Vagina (tissue), 2 donors: ENCODE results near the gene TMEM52. TPM values are rescaled to one million over a fixed set of nuclear protein-coding genes. Genes with fewer than 3 reads are reported as not detected.

ENCODE experiments used
- DNase-seq, 2 donors: peaks; one replicate each; pipeline ENCODE4 v3.0.0-alpha.2; 2017; ENCODE audit errors: extremely low spot score in 2 of 2
- H3K27ac ChIP-seq: fragments of 200-600 bp; sonication (generic); one replicate; pipeline ENCODE4 v1.5.1; 2019
- H3K27me3 ChIP-seq: fragments of 200-600 bp; sonication (generic); one replicate; pipeline ENCODE4 v1.5.1; 2019
- H3K36me3 ChIP-seq, 2 donors: fragments of 200-600 bp; sonication (generic); one replicate each; pipeline ENCODE4 v1.5.1; 2017 to 2019
- H3K4me1 ChIP-seq: fragments of 200-600 bp; sonication (generic); one replicate; pipeline ENCODE4 v1.5.1; 2019
- H3K4me3 ChIP-seq, 2 donors: fragments of 200-600 bp; sonication (generic); 1 replicate in 1 of 2; 2 replicates in 1 of 2; pipeline ENCODE4 v1.5.1; 2016 to 2019
- H3K9me3 ChIP-seq: fragments of 200-600 bp; sonication (generic); one replicate; pipeline ENCODE4 v1.5.1; 2019
- POLR2A ChIP-seq, 2 donors: fragments of 450-650 bp; IDR thresholded peaks; one replicate each; pipeline ENCODE4 v1.6.1; 2017; ENCODE audit warnings: antibody characterized with exemption in 2 of 2, mild to moderate bottlenecking in 2 of 2, moderate library complexity in 2 of 2
- POLR2AphosphoS5 ChIP-seq, 2 donors: sonication (generic); formaldehyde crosslinking; IDR thresholded peaks; one replicate each; pipeline ENCODE4 v1.9.0; 2017; ENCODE audit warnings: antibody characterized with exemption in 2 of 2, mild to moderate bottlenecking in 2 of 2, low read depth in 1 of 2; ENCODE audit not compliant: insufficient read depth in 1 of 2
- intact Hi-C: fragments of 100-400 bp; cut with DNase I; formaldehyde crosslinking; loops from one replicate; pipeline ENCODE4 v1.15.1; 2023
- total RNA-seq: library from RNA; depleted of rRNA; stranded (reverse); fragments of >200 nt; gene quantifications from one replicate; pipeline ENCODE4 v1.2.3, GENCODE V29; 2016
- TF ChIP-seq, protein P1 (sequence below), 3 experiments: fragments of 450-650 bp in 2 of 3; fragments of 200-600 bp in 1 of 3; sonication (generic) in 1 of 3; IDR thresholded peaks; one replicate each; pipeline ENCODE4 v1.5.1; 2017 to 2019; ENCODE audit warnings: antibody characterized with exemption in 3 of 3, mild to moderate bottlenecking in 2 of 3, moderate library complexity in 2 of 3

TMEM52 gene
- total RNA-seq, 1 donor from 2014 or later = 5.9 TPM

DNA sequence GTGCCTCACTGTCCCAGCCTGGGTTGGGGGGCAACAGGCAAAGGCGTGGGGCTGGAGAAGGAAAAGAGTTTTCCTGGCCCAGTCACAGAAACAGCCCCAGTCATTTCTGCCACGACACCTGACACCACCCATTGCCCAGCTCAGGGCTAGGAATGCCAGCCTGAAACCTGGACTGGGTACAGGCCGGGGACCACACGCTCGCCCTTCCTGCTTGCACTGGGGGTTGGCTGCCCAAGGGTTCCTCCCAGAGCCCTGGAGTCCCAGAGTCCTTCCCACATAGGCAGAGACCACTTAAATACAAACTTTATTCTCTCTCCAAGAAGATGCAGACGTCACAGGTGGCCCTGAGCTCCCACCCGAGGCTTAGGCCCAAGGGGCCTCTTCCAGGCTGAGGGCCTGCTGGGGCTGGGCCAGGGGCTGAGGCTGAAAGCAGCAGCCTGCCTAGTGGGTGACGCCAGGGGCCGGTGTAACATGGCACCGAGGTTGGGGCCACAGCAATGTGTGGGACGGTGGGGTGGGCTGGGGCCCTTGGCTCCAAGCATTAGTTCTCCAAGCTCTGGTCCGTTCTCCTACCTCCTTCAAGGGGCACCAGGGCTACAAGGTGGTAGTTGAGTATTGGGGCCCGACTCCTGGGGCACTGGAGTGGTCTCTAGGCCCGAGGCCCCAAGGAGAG, 1.6 kb downstream of the TMEM52 start:
- no peak overlapping the region for H3K4me3 ChIP-seq
- no peaks in the 10 kb centered on the region for H3K27me3 ChIP-seq
- TF ChIP-seq, protein P1, sequence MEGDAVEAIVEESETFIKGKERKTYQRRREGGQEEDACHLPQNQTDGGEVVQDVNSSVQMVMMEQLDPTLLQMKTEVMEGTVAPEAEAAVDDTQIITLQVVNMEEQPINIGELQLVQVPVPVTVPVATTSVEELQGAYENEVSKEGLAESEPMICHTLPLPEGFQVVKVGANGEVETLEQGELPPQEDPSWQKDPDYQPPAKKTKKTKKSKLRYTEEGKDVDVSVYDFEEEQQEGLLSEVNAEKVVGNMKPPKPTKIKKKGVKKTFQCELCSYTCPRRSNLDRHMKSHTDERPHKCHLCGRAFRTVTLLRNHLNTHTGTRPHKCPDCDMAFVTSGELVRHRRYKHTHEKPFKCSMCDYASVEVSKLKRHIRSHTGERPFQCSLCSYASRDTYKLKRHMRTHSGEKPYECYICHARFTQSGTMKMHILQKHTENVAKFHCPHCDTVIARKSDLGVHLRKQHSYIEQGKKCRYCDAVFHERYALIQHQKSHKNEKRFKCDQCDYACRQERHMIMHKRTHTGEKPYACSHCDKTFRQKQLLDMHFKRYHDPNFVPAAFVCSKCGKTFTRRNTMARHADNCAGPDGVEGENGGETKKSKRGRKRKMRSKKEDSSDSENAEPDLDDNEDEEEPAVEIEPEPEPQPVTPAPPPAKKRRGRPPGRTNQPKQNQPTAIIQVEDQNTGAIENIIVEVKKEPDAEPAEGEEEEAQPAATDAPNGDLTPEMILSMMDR (IDR thresholded peaks at IDR 0.05) = no peak
- TF ChIP-seq POLR2AphosphoS5 (IDR thresholded peaks at IDR 0.05; ENCODE audit: insufficient read depth in 1 of 2, low read depth in 1 of 2) (no peak), POLR2A (IDR thresholded peaks at IDR 0.05) (no peak)
- no peaks in the 10 kb centered on the region for H3K9me3 ChIP-seq
- DNase-seq = no peak
- intact Hi-C loops = no loop called here
- no peaks in the 10 kb centered on the region for H3K36me3 ChIP-seq
- H3K27ac ChIP-seq = no peak overlapping the region
- peaks cover 21% of the 10 kb centered on the region for H3K4me1 ChIP-seq

DNA sequence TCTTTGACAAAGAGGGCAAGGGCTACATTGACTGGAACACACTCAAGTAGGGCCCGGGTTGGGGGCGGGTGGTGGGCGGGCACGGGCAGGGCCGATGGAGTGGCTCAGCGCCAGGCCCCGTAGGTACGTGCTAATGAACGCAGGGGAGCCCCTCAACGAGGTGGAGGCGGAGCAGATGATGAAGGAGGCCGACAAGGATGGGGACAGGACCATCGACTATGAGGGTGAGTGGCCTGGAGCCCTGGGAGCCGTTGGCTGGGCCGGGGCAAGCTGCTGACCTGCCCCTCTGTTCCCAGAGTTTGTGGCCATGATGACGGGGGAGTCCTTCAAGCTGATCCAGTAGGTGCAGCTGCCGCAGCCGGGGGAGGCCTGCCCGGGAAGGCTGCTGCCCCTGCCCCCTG, 2.2 kb downstream of the TMEM52 start:
- no peak for DNase-seq
- intact Hi-C loops = no loop called here
- no peak overlapping the region for H3K4me3 ChIP-seq

DNA sequence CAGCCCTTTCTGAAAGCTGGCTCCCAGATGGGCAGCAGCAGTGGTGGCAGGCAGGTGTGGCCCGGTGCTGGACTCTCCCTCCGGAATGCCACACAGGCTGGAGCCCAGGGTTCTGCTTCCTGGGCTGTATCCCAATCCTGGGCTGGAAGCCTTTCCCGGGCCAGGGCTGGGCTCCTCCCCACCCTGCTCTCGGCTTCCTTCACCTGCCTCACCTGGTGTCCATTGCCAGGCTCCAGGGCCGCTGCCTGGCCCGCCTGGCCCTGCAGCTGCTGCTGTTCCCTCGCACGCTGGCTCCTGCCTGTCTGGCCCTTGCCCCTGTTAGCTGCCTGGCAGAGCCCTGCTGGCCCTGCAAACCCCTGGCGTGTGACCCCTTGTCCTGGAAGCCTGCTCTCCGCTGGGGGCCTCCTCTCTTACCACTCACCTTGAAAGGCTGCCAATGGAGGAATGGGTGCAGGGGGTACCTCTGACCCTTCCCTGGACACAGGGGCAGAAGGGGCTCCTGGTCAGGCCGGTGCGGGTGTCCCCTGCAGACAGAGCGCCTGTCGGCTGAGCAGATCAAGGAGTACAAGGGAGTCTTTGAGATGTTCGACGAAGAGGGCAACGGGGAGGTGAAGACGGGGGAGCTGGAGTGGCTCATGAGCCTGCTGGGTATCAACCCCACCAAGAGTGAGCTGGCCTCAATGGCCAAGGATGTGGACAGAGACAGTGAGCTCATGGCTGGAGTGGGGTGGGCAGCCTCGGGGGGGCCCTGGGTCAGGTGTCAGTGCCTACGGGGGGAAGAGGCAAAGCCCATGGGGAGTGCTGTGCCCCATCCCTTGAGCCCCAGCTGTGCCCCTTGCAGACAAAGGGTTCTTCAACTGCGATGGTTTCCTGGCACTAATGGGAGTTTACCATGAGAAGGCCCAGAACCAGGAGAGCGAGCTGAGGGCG, 2.9 kb downstream of the TMEM52 start:
- Histone ChIP-seq H3K4me3 (no peak overlapping the region), H3K4me1 (peaks cover 21% of the 10 kb centered on the region), H3K27me3 (no peaks in the 10 kb centered on the region), H3K36me3 (no peaks in the 10 kb centered on the region), H3K27ac (no peak overlapping the region), H3K9me3 (no peaks in the 10 kb centered on the region)
- TF ChIP-seq POLR2A (IDR thresholded peaks at IDR 0.05) (no peak), POLR2AphosphoS5 (IDR thresholded peaks at IDR 0.05; ENCODE audit: insufficient read depth in 1 of 2, low read depth in 1 of 2) (no peak)
- TF ChIP-seq, protein P1 (IDR thresholded peaks at IDR 0.05) = no peak
- DNase-seq = no peak
- intact Hi-C loops = no loop called here

More for the DNA sequence above, 2.2 kb downstream of the TMEM52 start:
- no peaks in the 10 kb centered on the region for H3K9me3 ChIP-seq
- no peak for TF ChIP-seq POLR2AphosphoS5 (IDR thresholded peaks at IDR 0.05; ENCODE audit: insufficient read depth in 1 of 2, low read depth in 1 of 2)
- TF ChIP-seq POLR2A (IDR thresholded peaks at IDR 0.05) = no peak
- TF ChIP-seq, protein P1 (IDR thresholded peaks at IDR 0.05) = no peak
- H3K36me3 ChIP-seq = no peaks in the 10 kb centered on the region
- no peaks in the 10 kb centered on the region for H3K27me3 ChIP-seq
- no peak overlapping the region for H3K27ac ChIP-seq
- peaks cover 21% of the 10 kb centered on the region for H3K4me1 ChIP-seq

DNA sequence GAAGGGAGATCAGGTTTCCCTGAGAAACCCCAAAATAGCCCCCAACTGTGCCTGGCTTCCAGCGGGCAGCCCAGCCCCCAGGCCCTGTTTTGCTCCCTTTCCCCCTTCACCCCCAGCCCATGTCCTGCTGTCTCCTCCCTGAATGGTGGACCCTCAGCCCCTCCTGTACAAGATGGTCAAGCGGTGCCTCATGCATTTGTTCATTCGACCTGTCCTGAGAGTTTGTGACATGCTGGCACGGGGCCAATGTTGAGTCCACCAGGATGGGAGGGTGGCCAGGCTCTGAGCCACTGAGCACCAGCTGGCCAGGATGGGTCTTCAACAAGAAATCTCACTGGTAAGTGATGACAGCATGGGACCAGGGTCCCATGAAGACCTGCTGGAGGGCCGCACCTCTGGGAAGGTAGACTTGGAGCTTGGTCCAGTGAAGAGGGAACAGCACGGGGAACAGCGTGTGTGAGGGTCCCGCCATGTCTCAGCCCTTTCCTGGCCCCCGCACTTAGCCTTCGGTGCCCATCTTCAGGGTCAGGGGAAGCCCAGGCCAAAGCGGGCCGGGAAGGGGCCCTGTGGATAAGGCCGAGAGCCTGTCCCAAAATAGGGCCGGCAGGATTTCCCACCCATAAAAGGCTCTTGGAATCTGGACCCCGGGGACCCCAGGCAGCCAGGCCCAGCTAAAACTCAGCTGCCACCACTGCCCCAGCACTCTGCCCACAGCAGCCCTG, 3.9 kb downstream of the TMEM52 start, which contains the start of gene CALML6:
Gene CALML6, plus strand, starts transcription at position 290 of the 722 bp plus-strand sequence. Its CDS starts 21 bp downstream, at position 311.
- no peak for DNase-seq
- Histone ChIP-seq H3K27ac (no peak within 1 kb of the TSS), H3K4me3 (no peak within 1 kb of the TSS), H3K9me3 (no peaks in the 10 kb centered on the region), H3K27me3 (no peaks in the 10 kb centered on the region), H3K4me1 (peaks cover 21% of the 10 kb centered on the region), H3K36me3 (no peaks in the 10 kb centered on the region)
- no peak for TF ChIP-seq POLR2AphosphoS5 (IDR thresholded peaks at IDR 0.05; ENCODE audit: insufficient read depth in 1 of 2, low read depth in 1 of 2)
- TF ChIP-seq POLR2A (IDR thresholded peaks at IDR 0.05) = no peak
- TF ChIP-seq, protein P1 (IDR thresholded peaks at IDR 0.05) = no peak
- intact Hi-C loops = no loop called here
